HG03135 (cell line): ENCODE measurements around the gene CKS2.

Experiments
- ATAC-seq: cut with Tn5 transposase; IDR thresholded peaks from one replicate; pipeline ENCODE4 v1.9.1; 2021; ENCODE audit warnings: mild to moderate bottlenecking, moderate library complexity; ENCODE audit not compliant: unreplicated experiment

The CKS2 gene

DNA sequence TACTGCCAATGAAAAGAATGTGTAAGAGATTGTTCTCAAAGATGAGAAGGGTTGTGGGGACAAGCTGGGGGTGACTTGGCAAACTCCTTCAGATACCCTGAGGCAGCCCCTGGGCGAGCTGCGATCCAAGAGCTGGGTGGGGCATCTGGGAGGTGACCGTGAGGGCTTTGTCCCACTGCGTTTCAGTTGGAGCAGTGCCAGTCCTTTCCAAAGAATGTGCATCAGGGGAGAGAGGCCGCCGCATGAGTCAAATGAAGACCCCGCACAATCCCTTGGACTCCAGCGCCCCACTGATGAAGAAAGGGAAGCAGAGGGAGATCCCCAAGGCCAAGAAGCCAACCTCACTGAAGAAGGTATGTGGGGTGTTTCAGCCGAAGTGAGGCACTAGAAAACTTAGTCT, 35.7 kb downstream of the CKS2 start:
- no peak for ATAC-seq

DNA sequence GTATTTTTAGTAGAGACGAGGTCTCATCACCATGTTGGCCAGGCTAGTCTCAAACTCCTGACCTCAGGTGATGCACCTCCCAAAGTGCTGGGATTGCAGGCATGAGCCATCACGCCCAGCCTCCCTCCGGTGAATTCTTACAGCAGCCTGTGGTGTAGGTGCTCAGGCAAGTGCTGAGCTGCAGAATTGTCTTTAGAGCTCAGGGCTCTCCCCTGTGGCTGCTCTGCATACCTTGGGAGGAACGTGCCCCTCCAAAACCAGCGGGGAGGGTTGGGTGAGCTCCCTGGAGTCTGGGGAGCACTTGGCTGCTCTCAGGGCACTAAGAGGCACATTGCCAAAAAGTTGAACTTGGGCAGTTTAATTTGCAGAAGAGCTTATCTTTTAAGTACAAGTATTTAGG, 36.7 kb downstream of the CKS2 start:
- ATAC-seq, result no peak

DNA sequence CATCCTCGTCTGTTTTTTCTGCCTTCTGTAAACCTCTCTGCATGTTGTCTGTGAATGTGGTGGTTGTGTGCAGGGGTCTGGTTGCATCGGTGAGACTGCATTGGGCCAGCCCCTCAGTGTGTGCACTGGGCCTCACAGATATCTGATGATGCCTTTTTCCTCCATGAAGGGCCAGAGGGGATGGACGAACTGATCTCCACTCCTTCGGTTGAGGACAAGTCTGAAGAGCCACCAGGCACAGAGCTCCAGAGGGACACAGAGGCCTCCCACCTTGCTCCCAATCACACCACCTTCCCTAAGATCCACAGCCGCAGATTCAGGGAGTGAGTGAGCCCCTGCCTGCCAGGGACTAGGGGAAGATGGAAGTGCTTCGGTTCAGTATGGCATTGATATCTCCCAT, 38.6 kb downstream of the CKS2 start:
- no peak for ATAC-seq

DNA sequence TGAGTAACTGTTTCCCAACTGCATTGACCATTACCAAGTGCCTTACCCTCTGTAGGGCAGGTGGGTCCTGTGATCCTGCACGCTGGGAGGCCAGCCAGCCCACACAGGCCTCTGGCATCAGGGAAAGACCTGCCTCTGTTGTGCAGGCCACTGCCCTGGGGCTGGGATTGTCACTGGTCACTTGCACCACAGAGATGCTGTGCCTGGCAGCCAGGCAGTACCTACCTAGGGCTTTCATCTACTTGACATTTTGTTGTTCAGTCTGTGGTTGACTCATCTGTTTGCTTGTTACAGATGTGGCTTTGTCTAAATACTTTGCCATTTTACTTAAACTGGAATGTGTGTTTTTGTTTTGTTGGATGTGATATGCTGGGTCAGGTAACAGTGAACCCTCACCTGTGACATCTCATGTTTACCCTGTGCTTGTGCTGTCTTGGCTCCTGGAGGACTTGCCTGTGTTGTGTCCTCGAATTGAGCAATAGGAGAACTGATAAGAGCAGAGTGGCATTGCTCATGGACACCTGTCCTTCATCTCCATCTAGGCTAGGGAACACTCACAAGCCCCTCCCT, 40.1 kb downstream of the CKS2 start:
- ATAC-seq, result no peak

DNA sequence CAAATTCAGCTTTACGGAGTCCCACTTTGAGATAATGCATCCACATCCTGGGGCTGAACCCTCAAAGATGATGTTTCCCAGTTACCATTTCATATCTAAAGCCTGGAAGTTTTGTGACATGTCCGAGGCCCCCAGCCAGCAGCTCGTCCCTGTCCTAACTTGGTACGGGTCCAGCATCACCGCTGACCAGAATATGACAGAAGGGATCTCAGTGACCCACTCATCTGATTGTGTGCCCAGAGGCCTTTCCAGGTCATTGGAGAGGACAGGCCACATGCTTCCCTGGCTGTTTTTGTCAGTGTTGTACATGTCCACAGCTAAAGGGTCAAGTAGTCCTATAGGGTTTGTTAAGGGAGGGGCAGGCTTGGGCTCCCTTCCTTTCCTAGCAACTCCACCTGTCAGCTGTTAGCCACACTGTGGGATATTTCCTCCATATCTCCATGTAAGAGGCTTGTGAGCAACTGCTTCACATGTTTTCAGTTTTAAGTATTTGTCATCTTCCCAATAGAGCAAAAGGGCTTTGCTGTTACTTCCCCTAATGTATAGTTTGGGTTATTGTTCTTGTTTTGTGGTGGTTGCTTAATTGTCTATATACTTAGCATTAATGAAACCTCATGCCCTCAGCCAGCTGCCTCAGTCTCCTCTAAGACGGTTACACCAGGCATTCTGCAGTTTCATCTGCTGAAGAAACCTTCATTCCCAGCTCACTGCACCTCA, 40.7 kb downstream of the CKS2 start:
- no peak for ATAC-seq

DNA sequence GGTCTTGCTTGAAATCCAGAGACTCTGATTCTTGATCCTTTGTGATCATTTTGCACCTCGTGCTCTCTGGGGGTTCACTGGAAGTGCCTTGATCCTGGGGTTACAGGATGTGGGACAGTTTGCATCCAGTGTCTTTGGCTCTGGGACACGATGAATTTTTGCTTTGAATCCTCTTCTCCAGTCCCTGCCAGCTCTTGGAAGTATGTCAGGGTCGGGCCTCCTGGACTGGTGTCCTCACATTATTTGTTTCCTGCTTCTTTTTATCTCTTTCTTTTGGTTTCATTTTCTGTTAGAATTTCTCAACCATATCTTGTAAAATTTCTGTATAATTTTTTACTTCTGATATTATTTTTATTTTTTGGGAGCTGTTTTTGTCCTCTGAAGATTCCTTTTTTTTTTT, 41.5 kb downstream of the CKS2 start:
- no peak for ATAC-seq

DNA sequence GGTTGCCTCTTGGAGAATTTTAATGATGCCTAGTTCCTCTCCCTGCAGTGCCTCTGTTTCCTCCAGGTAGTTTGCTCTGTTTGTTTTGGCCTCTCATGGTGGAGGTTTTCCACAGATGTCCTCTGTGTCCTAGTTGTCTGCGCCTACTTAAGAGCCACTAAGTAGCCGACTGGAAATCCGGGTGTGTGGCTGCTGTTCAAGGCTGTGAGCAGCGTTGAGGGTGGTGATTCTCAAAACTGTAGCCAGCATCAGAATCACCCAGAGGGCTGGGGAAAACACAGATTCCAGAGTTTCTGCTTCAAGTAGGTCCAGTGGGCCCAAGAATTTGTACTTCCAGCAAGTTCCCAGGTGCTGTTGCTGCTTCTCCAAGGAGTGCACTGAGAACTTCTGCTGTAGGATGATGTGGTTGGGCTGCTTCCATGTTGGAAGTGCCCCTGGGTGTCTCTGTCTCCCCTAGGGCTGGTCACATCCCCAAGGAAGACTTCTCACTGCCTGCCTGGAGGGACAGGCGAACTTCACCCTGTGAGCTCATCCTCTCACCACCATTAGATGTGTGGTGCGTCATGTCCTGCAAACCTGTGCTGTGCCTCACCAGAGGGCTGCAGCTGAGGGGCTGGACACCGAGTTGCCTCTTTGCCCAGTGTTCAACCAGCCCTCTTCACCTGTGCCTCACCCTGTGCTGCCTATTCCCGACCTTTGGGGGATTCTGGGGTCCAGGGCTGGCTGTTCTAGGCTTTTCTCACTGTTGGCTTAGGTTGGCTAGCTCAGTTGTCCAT, 42.1 kb downstream of the CKS2 start:
- ATAC-seq, result no peak

DNA sequence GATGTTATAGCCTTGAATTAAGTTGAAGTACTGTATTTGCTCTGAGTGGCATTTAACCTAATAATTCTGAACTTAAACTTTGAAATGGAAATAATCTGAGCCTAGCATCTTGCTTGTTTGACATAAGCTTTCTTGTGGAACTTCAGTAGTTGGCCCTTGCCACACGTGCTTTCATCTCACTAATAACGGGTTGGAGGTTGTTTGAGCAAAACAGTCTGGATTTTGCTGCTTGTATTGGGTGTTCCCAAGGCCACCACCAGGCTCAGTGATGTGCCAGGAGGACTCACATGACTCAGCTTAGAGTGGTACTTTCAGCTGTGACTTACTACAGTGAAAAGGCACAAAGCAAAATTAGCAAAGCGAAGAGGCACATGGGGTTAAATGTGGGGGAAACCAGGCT, 43.0 kb downstream of the CKS2 start:
- ATAC-seq, result no peak

DNA sequence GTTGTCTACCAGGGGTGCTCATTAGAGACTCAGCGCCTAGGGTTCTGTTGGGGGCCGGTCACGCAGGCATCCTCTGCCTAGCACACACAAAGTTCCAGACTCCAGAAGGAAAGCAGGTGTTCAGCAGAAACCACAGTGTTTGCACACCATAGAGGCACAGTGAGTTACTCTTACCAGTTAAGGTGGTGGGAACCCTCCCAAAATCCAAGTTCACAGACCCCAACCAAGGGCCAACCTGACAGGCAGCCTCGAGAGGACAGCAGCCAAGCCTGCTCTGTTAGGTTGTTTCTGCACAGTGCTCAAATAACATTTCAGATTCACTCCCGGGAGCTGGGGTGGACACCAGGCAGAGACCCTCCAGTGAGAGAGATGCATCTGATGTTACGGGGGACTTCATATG, 43.5 kb downstream of the CKS2 start:
- ATAC-seq, result no peak

DNA sequence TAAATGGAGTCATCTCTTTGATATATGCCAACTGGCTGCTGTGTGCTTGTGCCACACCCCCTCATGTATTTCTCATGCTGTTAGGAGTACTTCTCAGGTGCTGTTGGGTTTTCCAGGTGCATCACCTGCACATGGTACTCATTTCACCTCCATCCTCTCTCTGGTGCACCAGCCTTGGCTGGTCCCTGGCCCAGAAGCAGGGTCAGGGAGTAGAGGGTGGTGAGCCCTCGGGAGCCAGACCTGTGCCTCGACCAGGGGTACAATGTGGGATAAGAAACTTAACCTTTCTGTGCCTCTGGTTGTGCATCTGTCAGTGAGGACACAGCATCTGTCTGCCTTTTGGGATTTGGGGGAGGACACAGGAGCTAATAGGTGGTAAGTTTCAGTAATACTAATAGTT, 45.8 kb downstream of the CKS2 start:
- ATAC-seq, result no peak

DNA sequence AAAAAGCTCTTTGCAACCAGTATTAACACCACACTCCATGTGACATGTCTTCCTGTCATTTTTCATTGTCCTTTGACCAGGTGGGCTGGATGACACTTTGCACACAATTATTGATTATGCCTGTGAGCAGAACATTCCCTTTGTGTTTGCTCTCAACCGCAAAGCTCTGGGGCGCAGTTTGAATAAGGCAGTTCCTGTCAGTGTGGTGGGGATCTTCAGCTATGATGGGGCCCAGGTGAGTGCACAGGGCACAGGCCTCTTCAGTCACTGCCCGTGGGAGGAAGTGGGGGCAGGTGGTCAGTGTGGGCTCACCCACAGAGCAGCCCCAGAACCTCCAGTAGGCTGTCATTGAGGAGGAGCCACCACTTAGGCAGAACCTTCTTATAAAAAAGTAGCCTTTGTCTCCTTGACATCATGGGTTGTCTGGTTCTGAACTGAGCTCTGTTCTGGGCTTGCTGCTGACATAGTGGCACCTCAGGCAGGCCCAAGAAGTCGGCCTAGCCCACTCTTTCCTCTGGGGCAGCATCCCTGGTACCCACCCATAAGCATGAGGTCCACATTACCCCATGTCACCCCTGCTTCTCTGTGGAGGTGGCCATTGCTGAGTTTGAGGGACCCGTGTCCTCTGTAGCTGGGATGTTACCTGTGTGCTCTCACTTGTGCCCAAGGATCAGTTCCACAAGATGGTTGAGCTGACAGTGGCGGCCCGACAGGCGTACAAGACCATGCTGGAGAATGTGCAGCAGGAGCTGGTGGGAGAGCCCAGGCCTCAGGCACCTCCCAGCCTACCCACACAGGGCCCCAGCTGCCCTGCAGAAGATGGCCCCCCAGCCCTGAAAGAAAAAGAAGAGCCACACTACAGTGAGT, 46.6 kb downstream of the CKS2 start:
- ATAC-seq, result no peak

DNA sequence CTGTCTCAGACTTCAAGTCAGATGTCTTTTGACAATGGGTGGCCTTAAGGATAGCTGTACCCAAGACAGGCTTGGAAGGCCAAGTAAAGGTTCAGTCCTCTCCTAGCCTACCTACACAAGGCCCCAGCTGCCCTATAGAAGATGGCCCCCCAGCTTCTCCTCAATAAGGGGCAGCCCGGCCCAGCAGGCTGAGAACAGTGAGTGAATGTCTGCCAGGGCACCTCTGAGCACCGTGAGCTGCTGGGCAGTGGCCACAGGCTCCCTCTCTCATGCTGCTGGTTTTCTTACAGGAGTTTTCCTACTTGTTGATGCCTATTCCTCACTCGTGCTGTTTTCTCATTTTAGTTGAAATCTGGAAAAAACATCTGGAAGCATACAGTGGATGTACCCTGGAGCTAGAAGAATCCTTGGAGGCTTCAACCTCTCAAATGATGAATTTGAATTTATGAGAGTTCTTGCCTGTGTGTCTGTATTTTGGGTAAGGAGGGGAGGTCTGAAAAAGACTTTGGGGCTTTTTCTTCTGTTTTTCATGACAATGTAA, 47.5 kb downstream of the CKS2 start:
- ATAC-seq, result no peak

DNA sequence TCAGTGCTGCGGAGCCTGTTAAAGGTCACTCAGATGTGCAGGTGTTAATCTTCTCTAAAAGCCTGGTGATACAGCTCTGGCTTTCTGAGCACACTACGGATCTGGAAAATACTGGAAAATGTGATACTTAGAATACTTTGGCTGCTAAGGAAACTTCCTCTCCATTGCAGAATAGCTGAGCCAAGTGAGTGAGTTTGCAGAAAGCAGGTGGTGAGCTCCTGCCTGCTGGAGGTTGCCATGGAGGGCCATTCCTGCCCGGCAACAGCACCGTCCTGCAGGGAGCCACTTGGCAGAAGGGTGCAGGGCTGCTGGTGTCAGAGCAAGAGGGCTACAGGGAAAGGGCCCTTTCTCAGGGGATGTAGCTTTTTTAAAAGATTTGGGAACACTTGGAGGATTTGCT, 48.0 kb downstream of the CKS2 start:
- no peak for ATAC-seq

DNA sequence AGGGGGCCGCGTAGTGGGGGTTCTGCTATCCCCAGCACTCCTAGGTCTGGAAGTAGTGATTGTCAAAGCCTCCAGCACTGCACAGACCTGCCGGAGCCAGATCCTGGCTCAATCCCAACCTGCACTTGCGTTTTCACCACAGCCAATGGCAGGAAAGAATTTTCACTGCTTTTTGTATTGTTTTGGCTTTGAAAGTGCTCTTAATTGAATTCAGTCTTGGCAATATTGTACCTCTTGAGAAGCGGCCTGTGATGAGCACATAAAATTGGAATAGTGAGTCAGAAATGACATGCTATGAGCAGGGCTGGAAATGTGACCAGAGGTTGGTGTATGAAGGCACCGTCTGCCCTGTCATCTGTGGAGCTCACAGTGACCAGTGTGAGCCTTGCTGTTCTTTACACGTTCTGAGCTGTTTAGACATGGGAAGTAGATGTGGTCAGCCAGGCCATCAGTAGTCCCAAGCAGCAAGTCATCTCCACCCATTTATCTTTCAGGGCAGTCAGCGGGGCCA, 48.8 kb downstream of the CKS2 start:
- ATAC-seq, result no peak

DNA sequence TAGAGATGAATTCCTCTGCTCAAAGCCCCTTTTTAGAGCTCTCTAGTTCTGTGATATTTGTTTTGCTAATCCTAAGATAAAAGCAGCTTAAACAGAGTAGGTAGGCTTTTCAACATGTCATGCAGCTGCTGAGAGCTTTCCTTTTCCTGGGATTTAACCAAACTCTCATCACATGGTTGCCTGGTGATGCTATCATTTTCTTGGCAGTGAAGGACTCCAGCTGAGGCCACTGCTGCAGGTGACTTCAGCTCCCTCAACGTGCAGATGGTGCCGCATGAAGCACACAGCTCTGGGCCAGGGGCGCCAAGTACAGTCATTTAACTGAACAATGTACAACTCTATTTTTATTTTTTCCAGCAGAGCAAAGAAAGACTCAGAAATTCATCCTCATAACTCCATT, 49.5 kb downstream of the CKS2 start:
- ATAC-seq, result no peak

DNA sequence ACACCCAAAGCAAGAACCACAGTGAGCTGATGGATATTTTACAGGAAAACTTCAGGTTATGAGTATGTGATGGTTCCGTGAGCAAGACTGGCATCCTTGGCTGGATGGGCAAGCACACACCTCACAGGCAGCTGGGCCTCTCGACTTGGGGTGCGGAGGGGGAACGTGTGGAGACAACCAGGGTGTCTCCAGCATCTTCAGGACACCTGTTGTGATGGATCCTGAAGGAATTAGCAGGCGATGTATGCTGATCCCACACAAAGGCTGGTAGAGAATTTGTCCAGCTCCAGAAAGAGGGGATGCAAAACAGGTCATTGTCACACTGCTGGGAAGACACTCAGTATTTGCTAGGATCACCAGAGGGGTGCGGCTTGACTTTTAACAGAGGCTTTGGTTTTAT, 50.0 kb downstream of the CKS2 start:
- no peak for ATAC-seq

DNA sequence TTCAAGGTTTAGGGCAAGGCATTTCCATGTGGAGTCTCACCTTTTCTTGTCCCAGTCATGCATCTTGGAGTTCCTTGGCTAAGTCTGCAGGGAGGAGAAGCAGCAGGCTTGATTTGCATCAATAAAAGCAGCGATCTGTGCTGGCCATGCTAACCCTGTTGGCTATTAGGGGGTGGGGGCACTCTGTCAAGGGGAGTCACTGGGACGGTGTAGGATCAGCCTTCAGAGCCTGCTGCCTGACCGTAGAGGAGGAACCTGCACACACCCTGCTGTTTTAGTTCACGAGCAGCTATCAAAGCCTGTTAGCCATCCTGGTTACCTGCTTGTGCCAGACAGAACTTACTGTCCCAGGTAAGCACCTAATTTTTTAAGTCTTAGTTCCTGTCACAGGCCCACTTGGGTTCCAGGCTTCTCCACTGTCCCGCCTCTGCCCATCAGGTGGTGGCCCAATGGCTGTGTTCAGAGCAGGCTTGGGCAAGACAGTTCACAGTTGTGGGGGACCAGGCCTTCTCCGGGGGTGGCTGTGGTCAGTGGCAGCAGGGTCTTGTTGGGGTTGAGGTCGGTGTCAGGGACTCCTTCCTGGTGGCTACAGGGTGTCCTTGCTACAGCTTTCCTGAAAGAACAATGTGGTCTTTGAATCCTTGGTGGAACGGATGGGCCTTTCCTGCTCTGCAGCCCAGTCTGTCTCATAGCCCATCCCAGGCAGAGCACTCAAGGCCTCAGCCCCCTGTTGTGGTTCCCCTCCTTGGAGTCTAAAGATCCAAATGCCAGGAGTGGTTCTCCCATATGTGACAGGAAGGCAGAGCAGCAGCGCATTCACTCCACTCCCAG, 51.0 kb downstream of the CKS2 start:
- no peak for ATAC-seq

DNA sequence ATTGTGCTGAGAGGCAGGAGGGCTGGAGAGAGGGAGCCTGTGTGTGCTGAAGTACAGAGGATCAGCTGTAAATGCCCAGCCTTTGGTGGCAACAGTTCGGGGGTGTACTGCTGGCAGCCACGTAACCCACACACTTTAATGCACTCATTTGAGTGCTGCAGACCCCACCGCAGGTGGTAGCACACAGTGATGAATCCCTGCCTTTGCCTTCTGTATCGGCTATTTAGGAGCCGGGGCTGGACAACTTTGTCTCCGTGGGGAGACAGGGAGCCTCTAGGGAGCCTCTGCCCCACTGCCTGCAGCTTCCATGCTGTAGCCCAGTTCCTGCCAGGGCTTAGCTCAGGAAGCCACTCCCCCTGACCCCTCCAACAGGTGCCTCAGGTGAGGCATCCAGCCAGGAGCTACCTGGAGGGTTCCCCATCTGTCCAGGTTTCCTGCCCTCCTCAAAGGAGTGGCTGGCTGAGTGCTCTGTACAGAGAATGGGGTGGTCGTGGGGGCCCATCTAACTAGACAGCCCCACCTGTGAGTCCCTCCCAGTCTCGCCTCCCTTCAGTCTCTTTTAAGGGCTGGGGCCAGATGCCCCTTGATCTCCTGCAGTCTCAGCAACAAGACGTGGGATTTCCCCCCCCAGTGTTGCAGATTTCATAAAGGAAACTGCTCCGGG, 51.8 kb downstream of the CKS2 start:
- no peak for ATAC-seq

DNA sequence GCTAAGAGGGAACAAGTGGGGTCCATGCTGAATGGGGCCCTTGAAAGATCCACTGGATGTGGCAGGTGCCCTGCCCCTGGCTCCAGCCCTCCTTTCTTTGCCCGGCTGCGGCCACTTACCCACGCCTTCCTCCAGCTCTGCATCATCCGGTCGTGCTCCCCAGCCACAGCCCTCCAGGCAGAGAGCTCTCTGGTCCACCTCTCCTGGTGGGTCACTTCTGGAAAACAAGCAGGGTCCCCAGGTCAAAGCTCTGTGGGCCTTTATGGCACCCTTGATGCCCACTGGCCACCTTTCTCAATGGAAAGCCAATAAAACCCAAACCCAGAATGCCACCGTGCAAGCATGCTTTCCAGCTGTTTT, 52.3 kb downstream of the CKS2 start:
- no peak for ATAC-seq
